ENCODE measurements around the gene STX10. TPM values are rescaled to one million over a fixed set of nuclear protein-coding genes. Genes with fewer than 3 reads are reported as not detected.

Gene STX10
- total RNA-seq, 1 experiment from 2014 or later, result 19.3 TPM

GRCh38 chr19:13146763-13147563 is 3.2 kb downstream of the STX10 start:
- Histone ChIP-seq H3K4me1 (peaks cover 3% of the 10 kb centered on the region; the same call in 1 of the 2 replicates), H3K27me3 (replicated peaks; ENCODE audit: control insufficient read depth, insufficient read depth, low read length) (no peaks in the 10 kb centered on the region), H3K4me3 (ENCODE audit: low read depth, low read length) (no peak overlapping the region), H3K9me3 (no peaks in the 10 kb centered on the region), H3K36me3 (ENCODE audit: control insufficient read depth, insufficient read depth, low read length) (no peaks in the 10 kb centered on the region)
- Mint-ChIP-seq H3K36me3 (ENCODE audit: insufficient read depth, unreplicated experiment) (peaks cover 27% of the 10 kb centered on the region), H3K4me3 (ENCODE audit: unreplicated experiment) (no peak overlapping the region), H3K4me1 (ENCODE audit: low read depth, unreplicated experiment) (peaks cover 13% of the 10 kb centered on the region), H3K27me3 (ENCODE audit: insufficient read depth, unreplicated experiment) (no peaks in the 10 kb centered on the region), H3K27ac (ENCODE audit: unreplicated experiment) (no peak overlapping the region), H3K9me3 (ENCODE audit: unreplicated experiment) (no peaks in the 10 kb centered on the region)
- DNase-seq, result no peak
- POLR2A ChIA-PET, result no interaction called here
- no TSS peak for BruUV-seq (replicated peaks)
- CTCF ChIA-PET, result interaction anchor here (0.6 kb wide), 1 partner anchor 81 kb away, joined by 5 read pairs; no protein-coding TSS in a partner anchor
- no peak for TF ChIP-seq CTCF (IDR thresholded peaks at IDR 0.05; ENCODE audit: insufficient read depth in 1 of 2, low read depth in 1 of 2, low read length in 1 of 2, severe bottlenecking in 1 of 2, unreplicated experiment in 1 of 2)
- intact Hi-C loops (cut with micrococcal nuclease; ENCODE audit: unreplicated experiment), result no loop called here

- H3K9me3 Mint-ChIP-seq (ENCODE audit: unreplicated experiment), result no peaks in the 10 kb centered on the region
- Histone ChIP-seq H3K36me3 (ENCODE audit: control insufficient read depth, insufficient read depth, low read length) (peaks cover 1% of the 10 kb centered on the region; the same call in 1 of the 2 replicates), H3K27me3 (replicated peaks; ENCODE audit: control insufficient read depth, insufficient read depth, low read length) (no peaks in the 10 kb centered on the region), H3K9me3 (no peaks in the 10 kb centered on the region), H3K4me1 (peaks cover 3% of the 10 kb centered on the region; the same call in 1 of the 2 replicates), H3K4me3 (ENCODE audit: low read depth, low read length) (no peak overlapping the region)
- TF ChIP-seq CTCF (IDR thresholded peaks at IDR 0.05; ENCODE audit: insufficient read depth in 1 of 2, low read depth in 1 of 2, low read length in 1 of 2, severe bottlenecking in 1 of 2, unreplicated experiment in 1 of 2), result no peak
- H3K36me3 Mint-ChIP-seq (ENCODE audit: insufficient read depth, unreplicated experiment), result peaks cover 43% of the 10 kb centered on the region
- no peak for DNase-seq
- POLR2A ChIA-PET, result interaction anchor here (0.6 kb wide), 1 partner anchor 137 kb away, joined by 3 read pairs; no protein-coding TSS in a partner anchor
- H3K27ac Mint-ChIP-seq (ENCODE audit: unreplicated experiment), result no peak overlapping the region
- H3K4me3 Mint-ChIP-seq (ENCODE audit: unreplicated experiment), result no peak overlapping the region
- intact Hi-C loops (cut with micrococcal nuclease; ENCODE audit: unreplicated experiment), result no loop called here
- no peaks in the 10 kb centered on the region for H3K27me3 Mint-ChIP-seq (ENCODE audit: insufficient read depth, unreplicated experiment)
- no peaks in the 10 kb centered on the region for H3K4me1 Mint-ChIP-seq (ENCODE audit: low read depth, unreplicated experiment)
- TSS peak; percentile 44 for BruUV-seq (replicated peaks)
- CTCF ChIA-PET, result no interaction called here
Observed at GRCh38 chr19:13139633-13140311, 10.4 kb downstream of the STX10 start.

GRCh38 chr19:13138916-13139198 is 11.3 kb downstream of the STX10 start:
- H3K27ac Mint-ChIP-seq (ENCODE audit: unreplicated experiment), result no peak overlapping the region
- no peaks in the 10 kb centered on the region for H3K9me3 ChIP-seq
- no peaks in the 10 kb centered on the region for H3K27me3 Mint-ChIP-seq (ENCODE audit: insufficient read depth, unreplicated experiment)
- peaks cover 1% of the 10 kb centered on the region; the same call in 1 of the 2 replicates for H3K36me3 ChIP-seq (ENCODE audit: control insufficient read depth, insufficient read depth, low read length)
- no peaks in the 10 kb centered on the region for H3K27me3 ChIP-seq (replicated peaks; ENCODE audit: control insufficient read depth, insufficient read depth, low read length)
- H3K36me3 Mint-ChIP-seq (ENCODE audit: insufficient read depth, unreplicated experiment), result peaks cover 37% of the 10 kb centered on the region
- no peaks in the 10 kb centered on the region for H3K4me1 Mint-ChIP-seq (ENCODE audit: low read depth, unreplicated experiment)
- H3K4me1 ChIP-seq, result peaks cover 3% of the 10 kb centered on the region; the same call in 1 of the 2 replicates
- no peak for TF ChIP-seq CTCF (IDR thresholded peaks at IDR 0.05; ENCODE audit: insufficient read depth in 1 of 2, low read depth in 1 of 2, low read length in 1 of 2, severe bottlenecking in 1 of 2, unreplicated experiment in 1 of 2)
- no peak overlapping the region for H3K4me3 ChIP-seq (ENCODE audit: low read depth, low read length)
- ChIA-PET POLR2A (interaction anchor here (0.6 kb wide), 1 partner anchor 137 kb away, joined by 3 read pairs; no protein-coding TSS in a partner anchor), CTCF (no interaction called here)
- DNase-seq, result no peak
- H3K9me3 Mint-ChIP-seq (ENCODE audit: unreplicated experiment), result no peaks in the 10 kb centered on the region
- intact Hi-C loops (cut with micrococcal nuclease; ENCODE audit: unreplicated experiment), result no loop called here
- no TSS peak for BruUV-seq (replicated peaks)
- no peak overlapping the region for H3K4me3 Mint-ChIP-seq (ENCODE audit: unreplicated experiment)

Measured in Caco-2 (cell line).